OCI-LY1 (cell line): ENCODE data around the gene TTC23L.

Source experiments
- H2AFZ ChIP-seq: fragments of 200-600 bp; sonication (generic), shearing (Covaris generic); 2 replicates; pipeline ENCODE4 v1.6.0; 2014; ENCODE audit warnings: antibody characterized with exemption, mild to moderate bottlenecking, low read length
- H3F3A ChIP-seq: fragments of 200-600 bp; sonication (generic), shearing (Covaris generic); 2 replicates; pipeline ENCODE4 v1.6.0; 2014; ENCODE audit warnings: mild to moderate bottlenecking, antibody characterized with exemption, low read length, moderate library complexity; ENCODE audit not compliant: insufficient read depth
- H3K27ac ChIP-seq: fragments of 200-600 bp; sonication (generic); 2 replicates; pipeline ENCODE4 v1.5.1; 2014; ENCODE audit warnings: low read length, mixed run types, mild to moderate bottlenecking, low read depth; ENCODE audit not compliant: poor library complexity, severe bottlenecking
- H3K27me3 ChIP-seq: fragments of 200-600 bp; sonication (generic); 2 replicates; pipeline ENCODE4 v1.6.0; 2014; ENCODE audit warnings: antibody characterized with exemption, mild to moderate bottlenecking, low read length, moderate library complexity; ENCODE audit not compliant: insufficient read depth
- H3K36me3 ChIP-seq: fragments of 200-600 bp; sonication (generic); 2 replicates; pipeline ENCODE4 v1.6.1; 2014; ENCODE audit warnings: mild to moderate bottlenecking, antibody characterized with exemption, low read length, moderate library complexity, mixed read lengths; ENCODE audit not compliant: insufficient read depth
- H3K4me1 ChIP-seq: fragments of 200-600 bp; sonication (generic); 2 replicates; pipeline ENCODE4 v1.5.1; 2014; ENCODE audit warnings: mild to moderate bottlenecking, low read length, moderate library complexity; ENCODE audit not compliant: insufficient read depth, severe bottlenecking
- H3K4me2 ChIP-seq: fragments of 200-600 bp; sonication (generic), shearing (Covaris generic); 2 replicates; pipeline ENCODE4 v1.6.1; 2014; ENCODE audit warnings: low read length
- H3K4me3 ChIP-seq: fragments of 200-600 bp; sonication (generic); 2 replicates; pipeline ENCODE4 v1.5.1; 2014; ENCODE audit warnings: low read length, low read depth, mild to moderate bottlenecking, mixed read lengths; ENCODE audit not compliant: poor library complexity, severe bottlenecking
- H3K79me2 ChIP-seq: fragments of 200-600 bp; shearing (Covaris generic); 2 replicates; pipeline ENCODE4 v1.6.1; 2016; ENCODE audit warnings: mixed run types, low read length, mixed read lengths; ENCODE audit not compliant: insufficient read depth
- H3K9ac ChIP-seq: fragments of 200-600 bp; sonication (generic), shearing (Covaris generic); 2 replicates; pipeline ENCODE4 v1.6.1; 2014; ENCODE audit warnings: mild to moderate bottlenecking, low read length, mixed read lengths
- H3K9me2 ChIP-seq: fragments of 200-600 bp; sonication (generic), shearing (Covaris generic); 2 replicates; pipeline ENCODE4 v1.6.1; 2014; ENCODE audit warnings: low read depth, mild to moderate bottlenecking, low read length, mixed read lengths
- H3K9me3 ChIP-seq: fragments of 200-600 bp; shearing (Covaris generic); 2 replicates; pipeline ENCODE4 v1.6.1; 2014; ENCODE audit warnings: low read length, mixed read lengths
- H4K20me1 ChIP-seq: fragments of 200-600 bp; sonication (generic), shearing (Covaris generic); 2 replicates; pipeline ENCODE4 v1.6.0; 2016; ENCODE audit warnings: mild to moderate bottlenecking, low read length; ENCODE audit not compliant: insufficient read depth
- EZH2 ChIP-seq: fragments of 200-600 bp; sonication (generic), shearing (Covaris generic); IDR thresholded peaks from 2 replicates; pipeline ENCODE4 v1.8.0; 2017; ENCODE audit warnings: borderline replicate concordance, mixed run types, mild to moderate bottlenecking, antibody characterized with exemption, low read length, moderate library complexity, mixed read lengths
- TF ChIP-seq, protein P1 (sequence below): fragments of 200-600 bp; sonication (generic), shearing (Covaris generic); IDR thresholded peaks from 2 replicates; pipeline ENCODE4 v1.5.1; 2017; ENCODE audit warnings: mild to moderate bottlenecking, antibody characterized with exemption, low read length, moderate library complexity, mixed read lengths

TTC23L gene

DNA sequence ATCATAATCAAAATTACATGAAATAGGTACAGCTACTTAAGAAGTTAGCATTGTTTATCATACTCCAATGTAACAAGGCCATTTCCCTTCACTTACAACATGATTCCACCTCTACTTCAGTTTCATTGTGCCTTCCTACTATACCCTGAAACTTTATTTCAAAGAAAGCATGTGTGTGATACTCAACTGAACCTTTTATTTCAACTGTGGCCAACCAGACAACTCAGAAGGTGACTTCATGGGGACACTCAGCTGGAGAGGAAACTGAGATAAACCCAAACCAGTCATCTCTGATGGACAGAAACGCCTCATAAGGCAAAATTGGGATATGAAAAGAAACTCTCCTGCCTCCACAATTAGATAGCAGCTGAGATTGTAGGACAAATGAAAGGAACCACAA, 5.9 kb upstream of the TTC23L start:
- no peaks in the 10 kb centered on the region for H3K9me2 ChIP-seq
- TF ChIP-seq EZH2: no peak
- TF ChIP-seq, protein P1, sequence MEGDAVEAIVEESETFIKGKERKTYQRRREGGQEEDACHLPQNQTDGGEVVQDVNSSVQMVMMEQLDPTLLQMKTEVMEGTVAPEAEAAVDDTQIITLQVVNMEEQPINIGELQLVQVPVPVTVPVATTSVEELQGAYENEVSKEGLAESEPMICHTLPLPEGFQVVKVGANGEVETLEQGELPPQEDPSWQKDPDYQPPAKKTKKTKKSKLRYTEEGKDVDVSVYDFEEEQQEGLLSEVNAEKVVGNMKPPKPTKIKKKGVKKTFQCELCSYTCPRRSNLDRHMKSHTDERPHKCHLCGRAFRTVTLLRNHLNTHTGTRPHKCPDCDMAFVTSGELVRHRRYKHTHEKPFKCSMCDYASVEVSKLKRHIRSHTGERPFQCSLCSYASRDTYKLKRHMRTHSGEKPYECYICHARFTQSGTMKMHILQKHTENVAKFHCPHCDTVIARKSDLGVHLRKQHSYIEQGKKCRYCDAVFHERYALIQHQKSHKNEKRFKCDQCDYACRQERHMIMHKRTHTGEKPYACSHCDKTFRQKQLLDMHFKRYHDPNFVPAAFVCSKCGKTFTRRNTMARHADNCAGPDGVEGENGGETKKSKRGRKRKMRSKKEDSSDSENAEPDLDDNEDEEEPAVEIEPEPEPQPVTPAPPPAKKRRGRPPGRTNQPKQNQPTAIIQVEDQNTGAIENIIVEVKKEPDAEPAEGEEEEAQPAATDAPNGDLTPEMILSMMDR: no peak
- no peaks in the 10 kb centered on the region for H3F3A ChIP-seq
- no peaks in the 10 kb centered on the region; the same call in 1 of the 2 replicates for H3K27me3 ChIP-seq
- H3K4me1 ChIP-seq: no peaks in the 10 kb centered on the region
- H3K9me3 ChIP-seq: no peaks in the 10 kb centered on the region
- H2AFZ ChIP-seq: no peak overlapping the region
- no peak overlapping the region for H3K4me2 ChIP-seq
- H3K36me3 ChIP-seq: no peaks in the 10 kb centered on the region
- no peak overlapping the region for H3K4me3 ChIP-seq
- H3K9ac ChIP-seq: no peak overlapping the region
- no peak overlapping the region for H3K27ac ChIP-seq
- H3K79me2 ChIP-seq: no peaks in the 10 kb centered on the region
- no peaks in the 10 kb centered on the region for H4K20me1 ChIP-seq

DNA sequence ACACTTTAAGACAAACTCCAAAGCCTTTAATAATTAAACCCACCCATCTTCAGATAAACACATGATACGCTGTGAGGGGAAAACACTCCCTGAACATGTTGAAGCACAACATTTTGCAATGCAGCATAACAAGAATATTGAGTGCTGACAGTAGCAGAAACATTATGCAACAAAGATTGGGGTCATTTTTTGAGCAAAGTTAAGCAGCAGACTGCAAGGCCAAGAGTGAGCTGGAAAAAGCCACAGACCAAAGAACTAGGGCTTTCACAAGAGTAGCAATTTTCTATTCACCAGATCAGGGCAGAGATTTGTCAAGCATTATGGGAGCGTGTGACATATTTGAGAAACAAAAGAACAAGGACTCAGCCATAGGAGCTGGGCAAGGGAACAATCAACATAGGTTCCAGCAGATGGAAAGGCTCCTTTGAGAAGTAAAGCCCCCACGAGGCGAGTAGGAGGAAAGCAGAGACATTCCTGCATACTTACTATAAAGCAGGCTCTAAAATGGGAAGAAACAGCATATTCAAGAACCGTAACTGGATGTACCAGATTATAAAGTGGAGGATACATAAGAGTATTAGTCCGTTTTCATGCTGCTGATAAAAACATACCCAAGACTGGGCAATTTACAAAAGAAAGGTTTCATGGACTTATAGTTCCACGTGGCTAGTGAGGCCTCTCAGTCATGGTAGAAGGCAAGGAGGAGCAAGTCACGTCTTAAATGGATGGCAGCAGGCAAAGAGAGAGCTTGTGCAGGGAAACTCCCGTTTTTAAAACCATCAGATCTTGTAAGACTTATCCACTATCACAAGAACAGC, 4.8 kb upstream of the TTC23L start:
- Histone ChIP-seq H3K4me1 (no peaks in the 10 kb centered on the region), H3F3A (no peaks in the 10 kb centered on the region), H3K4me2 (no peak overlapping the region), H3K79me2 (no peaks in the 10 kb centered on the region), H4K20me1 (no peaks in the 10 kb centered on the region), H3K9me2 (no peaks in the 10 kb centered on the region), H3K27me3 (no peaks in the 10 kb centered on the region; the same call in 1 of the 2 replicates), H3K27ac (no peak overlapping the region), H3K36me3 (no peaks in the 10 kb centered on the region), H3K4me3 (no peak overlapping the region), H3K9ac (no peak overlapping the region), H3K9me3 (no peaks in the 10 kb centered on the region), H2AFZ (no peak overlapping the region)
- TF ChIP-seq, protein P1: no peak
- TF ChIP-seq EZH2: no peak

DNA sequence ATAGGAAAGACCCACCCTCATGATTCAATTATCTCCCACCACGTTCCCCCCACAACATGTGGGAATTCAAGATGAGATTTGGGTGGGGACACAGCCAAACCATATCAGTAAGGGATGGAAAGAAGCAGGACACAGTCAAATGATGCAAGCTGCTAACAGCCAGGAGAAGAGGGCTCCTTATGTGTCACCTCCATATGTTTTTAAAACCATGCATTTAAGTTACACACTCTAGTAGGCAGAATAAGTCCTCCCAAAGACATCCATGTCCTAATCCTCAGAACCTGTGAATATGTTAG, 4.2 kb upstream of the TTC23L start:
- Histone ChIP-seq H3K27me3 (no peaks in the 10 kb centered on the region; the same call in 1 of the 2 replicates), H3K36me3 (no peaks in the 10 kb centered on the region), H3K9me2 (no peaks in the 10 kb centered on the region), H3K79me2 (no peaks in the 10 kb centered on the region), H2AFZ (no peak overlapping the region), H4K20me1 (no peaks in the 10 kb centered on the region), H3K27ac (no peak overlapping the region), H3K9me3 (no peaks in the 10 kb centered on the region), H3K4me3 (no peak overlapping the region), H3K9ac (no peak overlapping the region), H3K4me1 (no peaks in the 10 kb centered on the region), H3F3A (no peaks in the 10 kb centered on the region), H3K4me2 (no peak overlapping the region)
- TF ChIP-seq, protein P1: no peak
- no peak for TF ChIP-seq EZH2
